Prostate gland (tissue), 2 donors: ENCODE data around the gene CHFR. TPM values are rescaled to one million over a fixed set of nuclear protein-coding genes. Genes with fewer than 3 reads are reported as not detected.
"Not testable (repeated sequence)": the region's sequence is repeated elsewhere in the genome, so short reads cannot be mapped to it uniquely, and the experiment has no call there.

Experiments
- DNase-seq: peaks from one replicate; pipeline ENCODE4 v3.0.0-alpha.2; 2019; ENCODE audit warnings: low spot score
- H3K27ac ChIP-seq, 2 donors: fragments of 200-600 bp; sonication (generic); 2 replicates each; pipeline ENCODE4 v1.5.1; 2017 to 2019
- H3K27me3 ChIP-seq: fragments of 200-600 bp; sonication (generic); replicated peaks from 2 replicates; pipeline ENCODE4 v1.5.1; 2019; ENCODE audit not compliant: insufficient read depth
- H3K36me3 ChIP-seq, 2 donors: fragments of 200-600 bp; sonication (generic); 1 replicate in 1 of 2; 2 replicates in 1 of 2; pipeline versions ENCODE4 v1.5.1 to v1.8.1; 2017 to 2019
- H3K4me1 ChIP-seq: fragments of 200-600 bp; sonication (generic); replicated peaks from 2 replicates; pipeline ENCODE4 v1.5.1; 2019
- H3K4me3 ChIP-seq, 2 donors: fragments of 200-600 bp; sonication (generic); 2 replicates each; pipeline ENCODE4 v1.5.1; 2017 to 2019
- H3K9me3 ChIP-seq: fragments of 200-600 bp; sonication (generic); 2 replicates; pipeline ENCODE4 v1.5.1; 2017
- CTCF ChIP-seq, 4 experiments: fragments of 200-600 bp in 2 of 4; fragments of 450-650 bp in 2 of 4; sonication (generic) in 2 of 4; IDR thresholded peaks; 1 replicate in 3 of 4; 2 replicates in 1 of 4; pipeline ENCODE4 v1.5.1; 2016 to 2019; ENCODE audit warnings: antibody characterized with exemption in 4 of 4, mild to moderate bottlenecking in 2 of 4, moderate library complexity in 2 of 4
- POLR2A ChIP-seq: fragments of 450-650 bp; IDR thresholded peaks from one replicate; pipeline ENCODE4 v1.6.1; 2016; ENCODE audit warnings: antibody characterized with exemption, mild to moderate bottlenecking
- POLR2AphosphoS5 ChIP-seq: sonication (generic); formaldehyde crosslinking; IDR thresholded peaks from one replicate; pipeline ENCODE4 v1.6.1; 2017; ENCODE audit warnings: antibody characterized with exemption
- WGBS: methylation state at CpG from one replicate; pipeline ENCODE4 v1.1.5; 2018; 5-methylcytosine and 5-hydroxymethylcytosine counted together
- intact Hi-C: fragments of 100-400 bp; cut with DNase I; formaldehyde crosslinking; loops from one replicate; pipeline ENCODE4 v1.14.2; 2022
- total RNA-seq, 2 donors: library from RNA; depleted of rRNA; stranded (reverse); fragments of >200 nt; gene quantifications; one replicate each; pipeline ENCODE4 v1.1.0, GENCODE V29; 2016

Gene CHFR
- total RNA-seq, 2 donors from 2014 or later, result 18.7 to 52.3 TPM

- no peaks in the 10 kb centered on the region for H3K9me3 ChIP-seq
- H3K4me3 ChIP-seq, result no peak overlapping the region
- intact Hi-C loops, result no loop called here
- H3K4me1 ChIP-seq, result no peaks in the 10 kb centered on the region
- WGBS, result 68% methylated on average over 7 of the region's 7 CpGs
- H3K36me3 ChIP-seq, result no peaks in the 10 kb centered on the region
- H3K27ac ChIP-seq, result no peak overlapping the region
- no peak for DNase-seq
- H3K27me3 ChIP-seq, result no peaks in the 10 kb centered on the region
- TF ChIP-seq CTCF (IDR thresholded peaks at IDR 0.05), result no peak
- peak; percentile 11 for TF ChIP-seq POLR2AphosphoS5
These were observed 5.6 kb downstream of the CHFR start for GRCh38 chr12:132881818-132882217.

GRCh38 chr12:132874620-132875019 is 12.8 kb downstream of the CHFR start:
- DNase-seq, H3K27ac ChIP-seq, H3K27me3 ChIP-seq, H3K9me3 ChIP-seq, H3K4me1 ChIP-seq, intact Hi-C loops, H3K4me3 ChIP-seq, H3K36me3 ChIP-seq: not testable (repeated sequence)
- WGBS, result 93% methylated on average over 21 of the region's 21 CpGs

- Histone ChIP-seq H3K4me1 (no peaks in the 10 kb centered on the region), H3K27ac (no peak overlapping the region), H3K36me3 (no peaks in the 10 kb centered on the region), H3K27me3 (no peaks in the 10 kb centered on the region), H3K9me3 (no peaks in the 10 kb centered on the region), H3K4me3 (no peak overlapping the region)
- no peak for DNase-seq
- intact Hi-C loops, result no loop called here
- TF ChIP-seq CTCF (IDR thresholded peaks at IDR 0.05) (no peak), POLR2A (no peak), POLR2AphosphoS5 (no peak)
- WGBS, result 97% methylated on average over 11 of the region's 11 CpGs
These were observed 13.2 kb downstream of the CHFR start for GRCh38 chr12:132874175-132874574.

GRCh38 chr12:132873724-132874123 is 13.7 kb downstream of the CHFR start:
- Histone ChIP-seq H3K4me3 (no peak overlapping the region), H3K36me3 (no peaks in the 10 kb centered on the region), H3K27me3 (no peaks in the 10 kb centered on the region), H3K27ac (no peak overlapping the region), H3K9me3 (no peaks in the 10 kb centered on the region), H3K4me1 (no peaks in the 10 kb centered on the region)
- intact Hi-C loops, result no loop called here
- TF ChIP-seq CTCF (IDR thresholded peaks at IDR 0.05) (no peak), POLR2A (no peak), POLR2AphosphoS5 (no peak)
- WGBS, result 96% methylated on average over 10 of the region's 10 CpGs
- DNase-seq, result no peak

GRCh38 chr12:132872975-132873421 is 14.4 kb downstream of the CHFR start:
- H3K9me3 ChIP-seq, result no peaks in the 10 kb centered on the region
- DNase-seq, result no peak
- H3K27ac ChIP-seq, result no peak overlapping the region
- H3K27me3 ChIP-seq, result no peaks in the 10 kb centered on the region
- no peaks in the 10 kb centered on the region for H3K36me3 ChIP-seq
- WGBS, result 71% methylated on average over 12 of the region's 12 CpGs
- no peaks in the 10 kb centered on the region for H3K4me1 ChIP-seq
- H3K4me3 ChIP-seq, result no peak overlapping the region
- TF ChIP-seq POLR2AphosphoS5, result no peak
- no peak for TF ChIP-seq CTCF (IDR thresholded peaks at IDR 0.05)
- no peak for TF ChIP-seq POLR2A
- intact Hi-C loops, result no loop called here
